Endothelial cell of umbilical vein (primary cell): ENCODE measurements around the gene IGBP1. TPM values are rescaled to one million over a fixed set of nuclear protein-coding genes. Genes with fewer than 3 reads are reported as not detected.

ENCODE experiments used
- BruUV-seq: library from RNA; stranded (reverse); fragments of 400-500 nt; replicated peaks from 2 replicates; lab custom pipeline; 2021; lab: Mats Ljungman, UMichigan
- CTCF ChIA-PET: fragments of 300-600, 350-600 bp; sonication (Branson Sonifier 250); formaldehyde crosslinking; loops from one replicate; lab custom pipeline; 2021; ENCODE audit warnings: antibody characterized with exemption, inconsistent platforms; lab: Charles Lee
- POLR2A ChIA-PET: fragments of 300-600, 350-600 bp; sonication (Branson Sonifier 250); formaldehyde crosslinking; loops from one replicate; lab custom pipeline; 2021; ENCODE audit warnings: antibody characterized with exemption, inconsistent platforms; lab: Charles Lee
- DNase-seq: peaks from one replicate; pipeline ENCODE4 v3.0.0-alpha.2; 2011; ENCODE audit warnings: low read depth, low spot score
- FAIRE-seq: peaks from 2 replicates; lab custom pipeline; 2011; peaks lifted over from hg19 to GRCh38; lab: Jason Lieb, UNC
- H2AFZ ChIP-seq: 2 replicates; pipeline ENCODE4 v1.6.0; 2012; ENCODE audit warnings: low read depth, low read length, control low read depth, inconsistent platforms
- H3K27ac ChIP-seq: 2 replicates; pipeline ENCODE4 v1.5.1; 2011; ENCODE audit warnings: low read depth, mild to moderate bottlenecking, control low read depth, low read length, moderate library complexity; ENCODE audit not compliant: insufficient read depth
- H3K27me3 ChIP-seq, 2 experiments: 2 replicates each; pipeline versions ENCODE4 v1.6.0 to v1.6.1; 2011; ENCODE audit warnings: low read length in 2 of 2, mixed read lengths in 1 of 2; ENCODE audit not compliant: control insufficient read depth in 2 of 2, insufficient read depth in 2 of 2
- H3K36me3 ChIP-seq, 2 experiments: 2 replicates in 1 of 2; 3 replicates in 1 of 2; pipeline ENCODE4 v1.5.1; 2011; ENCODE audit warnings: low read length in 2 of 2, mild to moderate bottlenecking in 1 of 2, moderate library complexity in 1 of 2; ENCODE audit not compliant: control insufficient read depth in 2 of 2, insufficient read depth in 2 of 2; ENCODE audit errors: extremely low read depth in 1 of 2
- H3K4me1 ChIP-seq: 3 replicates; pipeline ENCODE4 v1.5.1; 2011; ENCODE audit warnings: mild to moderate bottlenecking, low read length; ENCODE audit not compliant: control insufficient read depth, insufficient read depth; ENCODE audit errors: extremely low read depth
- H3K4me2 ChIP-seq: 2 replicates; pipeline ENCODE4 v1.6.1; 2011; ENCODE audit warnings: low read length, control low read depth, mixed read lengths; ENCODE audit not compliant: insufficient read depth
- H3K4me3 ChIP-seq, 3 experiments: fragments of 200-600 bp in 1 of 3; sonication (generic), shearing (Covaris generic) in 1 of 3; replicated peaks in 1 of 3; 2 replicates each; pipeline ENCODE4 v1.5.1; 2011 to 2016; ENCODE audit warnings: control low read depth in 3 of 3, low read length in 3 of 3, mild to moderate bottlenecking in 2 of 3, inconsistent platforms in 1 of 3, low read depth in 1 of 3, moderate library complexity in 1 of 3; ENCODE audit not compliant: insufficient read depth in 1 of 3
- H3K79me2 ChIP-seq: 2 replicates; pipeline ENCODE4 v1.6.0; 2012; ENCODE audit warnings: low read length, inconsistent platforms; ENCODE audit not compliant: control insufficient read depth, insufficient read depth
- H3K9ac ChIP-seq: replicated peaks from 2 replicates; pipeline ENCODE3; 2011; ENCODE audit warnings: low read length, control low read depth; ENCODE audit not compliant: insufficient read depth; ENCODE audit errors: extremely low read depth
- H3K9me1 ChIP-seq: replicated peaks from 3 replicates; pipeline ENCODE4 v1.6.0; 2011; ENCODE audit warnings: mild to moderate bottlenecking, low read length; ENCODE audit not compliant: control insufficient read depth, insufficient read depth; ENCODE audit errors: extremely low read depth
- H3K9me3 ChIP-seq: replicated peaks from 2 replicates; pipeline ENCODE4 v1.5.1; 2012; ENCODE audit warnings: low read length, inconsistent platforms; ENCODE audit not compliant: control insufficient read depth, insufficient read depth
- H4K20me1 ChIP-seq: replicated peaks from 2 replicates; pipeline ENCODE3; 2011; ENCODE audit warnings: mild to moderate bottlenecking, low read length; ENCODE audit not compliant: control insufficient read depth, insufficient read depth; ENCODE audit errors: extremely low read depth
- EZH2 ChIP-seq: IDR thresholded peaks from 2 replicates; pipeline ENCODE4 v1.6.1; 2012; ENCODE audit warnings: borderline replicate concordance, low read depth, mild to moderate bottlenecking, moderate library complexity, low read length, inconsistent platforms; ENCODE audit not compliant: severe bottlenecking
- FOS ChIP-seq: IDR thresholded peaks from 2 replicates; pipeline ENCODE4 v1.6.1; 2011; ENCODE audit warnings: mild to moderate bottlenecking, low read length, moderate library complexity, borderline replicate concordance; ENCODE audit not compliant: insufficient read depth
- GATA2 ChIP-seq: IDR thresholded peaks from 2 replicates; pipeline ENCODE4 v1.7.0; 2011; ENCODE audit warnings: low read depth, mild to moderate bottlenecking, moderate library complexity, mixed read lengths, low read length; ENCODE audit not compliant: insufficient read length, insufficient read depth
- JUN ChIP-seq: IDR thresholded peaks from 2 replicates; pipeline ENCODE4 v1.6.1; 2011; ENCODE audit warnings: borderline replicate concordance, low read depth; ENCODE audit not compliant: insufficient read length, insufficient read depth
- MAX ChIP-seq: IDR thresholded peaks from 2 replicates; pipeline ENCODE4 v1.6.1; 2011; ENCODE audit not compliant: insufficient read depth, insufficient read length
- MYC ChIP-seq: IDR thresholded peaks from one replicate; pipeline ENCODE4 v1.6.1; 2011; ENCODE audit warnings: mild to moderate bottlenecking, low read depth, low read length
- POLR2A ChIP-seq: IDR thresholded peaks from 2 replicates; pipeline ENCODE4 v1.6.1; 2012; ENCODE audit warnings: low read depth, mild to moderate bottlenecking, control low read depth, low read length
- POLR2AphosphoS5 ChIP-seq: IDR thresholded peaks from 2 replicates; pipeline ENCODE4 v1.6.1; 2012; ENCODE audit warnings: low read depth, mild to moderate bottlenecking, control low read depth, low read length, moderate library complexity; ENCODE audit not compliant: insufficient read depth
- dilution Hi-C: fragments of 300-500 bp; cut with MboI; formaldehyde crosslinking; loops from one replicate; pipeline ENCODE4 v1.15.0; 2019; ENCODE audit warnings: low sequenced_read_pairs; ENCODE audit not compliant: extremely low pct_ligation_motif_present
- intact Hi-C: fragments of 100-400 bp; cut with micrococcal nuclease; formaldehyde crosslinking; loops from one replicate; pipeline ENCODE4 v1.10.0; 2022
- polyA plus RNA-seq, 4 experiments: library from polyadenylated mRNA; depleted of rRNA in 3 of 4; stranded (reverse) in 3 of 4; unstranded in 1 of 4; fragments of >200 nt; gene quantifications; 2 replicates each; pipeline versions ENCODE4 v1.2.1 to v1.2.3, GENCODE V29; 2011 to 2012; ENCODE audit warnings: missing spikeins in 1 of 4
- total RNA-seq: library from RNA; stranded (reverse); gene quantifications from 2 replicates; pipeline ENCODE4 v1.2.3, GENCODE V29; 2021
- TF ChIP-seq, protein P1 (sequence below), 2 donors: IDR thresholded peaks; 1 replicate in 1 of 2; 2 replicates in 1 of 2; pipeline ENCODE4 v1.5.1; 2011; ENCODE audit warnings: low read length in 2 of 2, mild to moderate bottlenecking in 2 of 2, moderate library complexity in 2 of 2, control low read depth in 1 of 2, inconsistent platforms in 1 of 2, low read depth in 1 of 2; ENCODE audit not compliant: insufficient read depth in 1 of 2; ENCODE audit errors: extremely low read depth in 1 of 2

IGBP1 gene
- total and polyA plus RNA-seq, 2 donors (not counting 3 experiments of a cell fraction or from before 2014, with no cell fraction given) = 38.1 to 39.5 TPM

DNA sequence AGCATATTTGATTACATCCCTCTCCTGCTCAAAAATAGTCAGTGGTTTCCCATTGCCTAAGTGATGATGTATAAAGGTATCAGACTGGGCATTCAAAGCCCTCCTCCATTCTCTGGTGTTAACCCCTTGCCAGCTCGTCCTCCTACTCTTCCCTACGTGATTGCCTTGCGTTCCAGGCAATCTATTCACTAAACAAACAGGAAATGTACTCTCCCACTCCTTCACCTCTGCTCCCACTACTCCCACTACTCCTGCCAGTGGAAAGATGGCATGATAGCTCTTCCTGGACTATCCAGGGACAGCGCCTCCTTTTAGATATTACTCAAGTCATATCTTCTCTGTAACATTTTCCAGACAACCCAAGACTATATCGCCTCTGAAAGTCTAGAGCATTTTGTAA lies 49.8 kb downstream of the IGBP1 start:
- ChIA-PET POLR2A (no interaction called here), CTCF (no interaction called here)
- DNase-seq (no peak), FAIRE-seq (no peak)
- H3K27me3 ChIP-seq = peaks cover 0 to 2% of the 10 kb centered on the region in 2 experiments
- no peak overlapping the region for H3K9ac ChIP-seq
- no peak overlapping the region for H2AFZ ChIP-seq
- intact Hi-C loops = no loop called here
- no peak for TF ChIP-seq EZH2
- TF ChIP-seq, protein P1, sequence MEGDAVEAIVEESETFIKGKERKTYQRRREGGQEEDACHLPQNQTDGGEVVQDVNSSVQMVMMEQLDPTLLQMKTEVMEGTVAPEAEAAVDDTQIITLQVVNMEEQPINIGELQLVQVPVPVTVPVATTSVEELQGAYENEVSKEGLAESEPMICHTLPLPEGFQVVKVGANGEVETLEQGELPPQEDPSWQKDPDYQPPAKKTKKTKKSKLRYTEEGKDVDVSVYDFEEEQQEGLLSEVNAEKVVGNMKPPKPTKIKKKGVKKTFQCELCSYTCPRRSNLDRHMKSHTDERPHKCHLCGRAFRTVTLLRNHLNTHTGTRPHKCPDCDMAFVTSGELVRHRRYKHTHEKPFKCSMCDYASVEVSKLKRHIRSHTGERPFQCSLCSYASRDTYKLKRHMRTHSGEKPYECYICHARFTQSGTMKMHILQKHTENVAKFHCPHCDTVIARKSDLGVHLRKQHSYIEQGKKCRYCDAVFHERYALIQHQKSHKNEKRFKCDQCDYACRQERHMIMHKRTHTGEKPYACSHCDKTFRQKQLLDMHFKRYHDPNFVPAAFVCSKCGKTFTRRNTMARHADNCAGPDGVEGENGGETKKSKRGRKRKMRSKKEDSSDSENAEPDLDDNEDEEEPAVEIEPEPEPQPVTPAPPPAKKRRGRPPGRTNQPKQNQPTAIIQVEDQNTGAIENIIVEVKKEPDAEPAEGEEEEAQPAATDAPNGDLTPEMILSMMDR (IDR thresholded peaks at IDR 0.05; ENCODE audit: extremely low read depth in 1 of 2, insufficient read depth in 1 of 2, low read depth in 1 of 2, low read length in 2 of 2) = no peak
- no peak for TF ChIP-seq FOS
- TF ChIP-seq MYC = no peak
- no peak for TF ChIP-seq MAX
- no peak for TF ChIP-seq POLR2AphosphoS5
- TF ChIP-seq GATA2 = no peak
- TF ChIP-seq POLR2A = no peak
- TF ChIP-seq JUN = no peak
- BruUV-seq = no TSS peak
- no peaks in the 10 kb centered on the region for H3K79me2 ChIP-seq
- dilution Hi-C loops = no loop called here
- no peaks in the 10 kb centered on the region for H3K36me3 ChIP-seq
- H3K9me3 ChIP-seq = no peaks in the 10 kb centered on the region
- H4K20me1 ChIP-seq = no peaks in the 10 kb centered on the region
- no peak overlapping the region for H3K27ac ChIP-seq
- no peak overlapping the region for H3K4me2 ChIP-seq
- no peaks in the 10 kb centered on the region for H3K4me1 ChIP-seq
- no peaks in the 10 kb centered on the region for H3K9me1 ChIP-seq
- H3K4me3 ChIP-seq = no peak overlapping the region
